Stomach (tissue), 9 donors: ENCODE results near the gene FUT1. TPM values are rescaled to one million over a fixed set of nuclear protein-coding genes. Genes with fewer than 3 reads are reported as not detected.

ENCODE experiments used
- DNase-seq, 2 donors: peaks; one replicate each; pipeline versions ENCODE4 v3.0.0 to v3.0.0-alpha.2; 2013 to 2019
- H3K27ac ChIP-seq, 5 donors: fragments of 200-600 bp in 4 of 5; sonication (generic) in 4 of 5; one replicate each; pipeline ENCODE4 v1.5.1; 2013 to 2019; ENCODE audit warnings: mild to moderate bottlenecking in 1 of 5, moderate library complexity in 1 of 5
- H3K27me3 ChIP-seq, 3 donors: fragments of 200-600 bp; sonication (generic); one replicate each; pipeline ENCODE4 v1.5.1; 2017 to 2019; ENCODE audit warnings: mixed run types in 1 of 3
- H3K36me3 ChIP-seq, 4 donors: fragments of 200-600 bp; sonication (generic); 1 replicate in 3 of 4; 2 replicates in 1 of 4; pipeline ENCODE4 v1.5.1; 2016 to 2019
- H3K4me1 ChIP-seq, 4 donors: fragments of 200-600 bp; sonication (generic); one replicate each; pipeline ENCODE4 v1.5.1; 2016 to 2019
- H3K4me3 ChIP-seq, 4 donors: fragments of 200-600 bp; sonication (generic) in 3 of 4; one replicate each; pipeline ENCODE4 v1.5.1; 2016 to 2019; ENCODE audit warnings: mild to moderate bottlenecking in 1 of 4
- H3K9me3 ChIP-seq, 4 donors: fragments of 200-600 bp; sonication (generic); one replicate each; pipeline ENCODE4 v1.5.1; 2016 to 2019
- CTCF ChIP-seq, 7 experiments: fragments of 450-650 bp in 4 of 7; fragments of 200-600 bp in 3 of 7; sonication (generic) in 3 of 7; IDR thresholded peaks; one replicate each; pipeline ENCODE4 v1.5.1; 2016 to 2019; ENCODE audit warnings: antibody characterized with exemption in 7 of 7, control low read depth in 2 of 7, mild to moderate bottlenecking in 1 of 7
- EP300 ChIP-seq: sonication (generic); formaldehyde crosslinking; IDR thresholded peaks from one replicate; pipeline ENCODE4 v1.6.1; 2017; ENCODE audit warnings: antibody characterized with exemption
- POLR2A ChIP-seq, 4 donors: fragments of 450-650 bp; IDR thresholded peaks; one replicate each; pipeline ENCODE4 v1.6.1; 2016; ENCODE audit warnings: antibody characterized with exemption in 4 of 4, control low read depth in 2 of 4, mild to moderate bottlenecking in 1 of 4, moderate library complexity in 1 of 4
- POLR2AphosphoS5 ChIP-seq, 3 donors: sonication (generic); formaldehyde crosslinking; IDR thresholded peaks; one replicate each; pipeline ENCODE4 v1.6.1; 2016; ENCODE audit warnings: antibody characterized with exemption in 3 of 3
- WGBS, 5 donors: extraction: QIAGEN DNeasy Blood & Tissue Kit in 3 of 5; methylation state at CpG; one replicate each; pipeline versions ENCODE4 v1.1.5 to v1.1.7; 2013 to 2018; 5-methylcytosine and 5-hydroxymethylcytosine counted together
- intact Hi-C: fragments of 100-400 bp; cut with DNase I; formaldehyde crosslinking; loops from one replicate; pipeline ENCODE4 v1.15.1; 2023; ENCODE audit warnings: low total_unique reads
- polyA plus RNA-seq, 3 donors: library from polyadenylated mRNA; stranded (reverse); fragments of 200-250 nt; gene quantifications; one replicate each; pipeline ENCODE4 v1.2.3, GENCODE V29; 2013
- total RNA-seq, 5 donors: library from RNA; depleted of rRNA; stranded (reverse); fragments of >200 nt; gene quantifications; one replicate each; pipeline versions ENCODE4 v1.1.0 to v1.2.3, GENCODE V29; 2014 to 2016
- donor health status: healthy with polysubstance abuse.
- donor health status: Bipolar disorder and iron deficiency.
- donor health status: healthy.

FUT1 gene
- total and polyA plus RNA-seq, 8 donors: 7.0 to 54.5 (median 7.3) TPM; not detected in 1

- 88 to 96% (median 89%) methylated on average over 6 to 7 of the region's 7 CpGs for WGBS, 5 donors
- DNase-seq: no peak
- peaks cover 16 to 27% (median 18%) of the 10 kb centered on the region in 4 donors for H3K4me1 ChIP-seq
- H3K27me3 ChIP-seq: no peaks in the 10 kb centered on the region
- peak overlapping the region in 3 of 5 donors; percentile 73 to 88 (median 85) for H3K27ac ChIP-seq
- peaks cover 3 to 42% (median 29%) of the 10 kb centered on the region in 4 donors for H3K36me3 ChIP-seq
- no peak overlapping the region for H3K4me3 ChIP-seq
- no peaks in the 10 kb centered on the region for H3K9me3 ChIP-seq
- intact Hi-C loops: loop anchor here (5.0 kb wide), 1 partner anchor 35 kb away; no protein-coding TSS in a partner anchor
- no peak for TF ChIP-seq POLR2A (IDR thresholded peaks at IDR 0.05)
- no peak for TF ChIP-seq POLR2AphosphoS5 (IDR thresholded peaks at IDR 0.05)
- TF ChIP-seq CTCF (IDR thresholded peaks at IDR 0.05): no peak
- no peak for TF ChIP-seq EP300
Measured at GRCh38 chr19:48797103-48797502, 44.7 kb upstream of the FUT1 start.

- DNase-seq: no peak
Measured at GRCh38 chr19:48796298-48797083, 44.0 kb upstream of the FUT1 start.

GRCh38 chr19:48795685-48796070 lies 43.2 kb upstream of the FUT1 start:
- 31 to 48% (median 44%) methylated on average over 2 of the region's 2 CpGs for whole genome bisulfite sequencing, 5 donors
- peaks cover 16 to 27% (median 18%) of the 10 kb centered on the region in 4 donors for H3K4me1 ChIP-seq
- H3K4me3 ChIP-seq: peak overlapping the region in 2 of 4 donors; percentile 53 to 57
- no peaks in the 10 kb centered on the region for H3K27me3 ChIP-seq
- no peak for TF ChIP-seq POLR2A (IDR thresholded peaks at IDR 0.05)
- no peak for TF ChIP-seq CTCF (IDR thresholded peaks at IDR 0.05)
- no peak for TF ChIP-seq POLR2AphosphoS5 (IDR thresholded peaks at IDR 0.05)
- no peak for TF ChIP-seq EP300
- H3K36me3 ChIP-seq: peaks cover 3 to 39% (median 28%) of the 10 kb centered on the region in 4 donors
- intact Hi-C loops: loop anchor here (5.0 kb wide), 1 partner anchor 37 kb away; no protein-coding TSS in a partner anchor
- no peak for DNase-seq
- H3K27ac ChIP-seq: peak overlapping the region; percentile 73 to 93 (median 85)
- no peaks in the 10 kb centered on the region for H3K9me3 ChIP-seq

More at GRCh38 chr19:48796298-48797083, 44.0 kb upstream of the FUT1 start:
- 57 to 87% (median 82%) methylated on average over 11 to 20 of the region's 20 CpGs for WGBS, 5 donors
- Histone ChIP-seq H3K9me3 (no peaks in the 10 kb centered on the region), H3K36me3 (peaks cover 3 to 42% (median 29%) of the 10 kb centered on the region in 4 donors), H3K4me1 (peaks cover 16 to 27% (median 18%) of the 10 kb centered on the region in 4 donors), H3K27ac (peak overlapping the region; percentile 73 to 93 (median 85)), H3K4me3 (no peak overlapping the region), H3K27me3 (no peaks in the 10 kb centered on the region)
- TF ChIP-seq EP300 (no peak), POLR2AphosphoS5 (IDR thresholded peaks at IDR 0.05) (no peak), CTCF (IDR thresholded peaks at IDR 0.05) (no peak), POLR2A (IDR thresholded peaks at IDR 0.05) (no peak)
- intact Hi-C loops: loop anchor here (5.0 kb wide), 1 partner anchor 36 kb away; no protein-coding TSS in a partner anchor

GRCh38 chr19:48795055-48795684 lies 42.7 kb upstream of the FUT1 start:
- Histone ChIP-seq H3K27me3 (no peaks in the 10 kb centered on the region), H3K36me3 (peaks cover 3 to 34% (median 23%) of the 10 kb centered on the region in 4 donors), H3K27ac (peak overlapping the region; percentile 73 to 93 (median 85)), H3K9me3 (no peaks in the 10 kb centered on the region), H3K4me3 (peak overlapping the region; percentile 44 to 57 (median 48)), H3K4me1 (peaks cover 16 to 27% (median 18%) of the 10 kb centered on the region in 4 donors)
- WGBS, 5 donors: 1 to 2% (median 2%) methylated on average over 28 to 38 of the region's 38 CpGs
- no peak for TF ChIP-seq POLR2A (IDR thresholded peaks at IDR 0.05)
- TF ChIP-seq EP300: no peak
- peak in 2 of 3 donors; percentile 47 to 85 for TF ChIP-seq POLR2AphosphoS5 (IDR thresholded peaks at IDR 0.05)
- peak in 6 of 7 experiments; percentile 26 to 99 (median 94) for TF ChIP-seq CTCF (IDR thresholded peaks at IDR 0.05)
- DNase-seq: peak; percentile 94 to 98
- intact Hi-C loops: loop anchor here (5.0 kb wide), 1 partner anchor 37 kb away; no protein-coding TSS in a partner anchor
